HuH-7 (cell line): Measurements from ENCODE around the gene TSPEAR.
"Not testable (repeated sequence)": the region's sequence is repeated elsewhere in the genome, so short reads cannot be mapped to it uniquely, and the experiment has no call there.

Experiments used
- DNase-seq: peaks from one replicate; pipeline ENCODE4 v3.0.0; 2011; ENCODE audit warnings: low spot score

Gene TSPEAR

GRCh38 chr21:44684077-44684476 is 27.3 kb downstream of the TSPEAR start:
- DNase-seq, result no peak

- DNase-seq, result no peak
Measured at GRCh38 chr21:44682580-44683151, 28.7 kb downstream of the TSPEAR start.

- no peak for DNase-seq
Measured at GRCh38 chr21:44681861-44682579, 29.4 kb downstream of the TSPEAR start, which contains the start of gene KRTAP12-1. KRTAP12-1 (minus strand) TSS chr21:44682163; CDS start chr21:44682123, 40 bp downstream.

DNA sequence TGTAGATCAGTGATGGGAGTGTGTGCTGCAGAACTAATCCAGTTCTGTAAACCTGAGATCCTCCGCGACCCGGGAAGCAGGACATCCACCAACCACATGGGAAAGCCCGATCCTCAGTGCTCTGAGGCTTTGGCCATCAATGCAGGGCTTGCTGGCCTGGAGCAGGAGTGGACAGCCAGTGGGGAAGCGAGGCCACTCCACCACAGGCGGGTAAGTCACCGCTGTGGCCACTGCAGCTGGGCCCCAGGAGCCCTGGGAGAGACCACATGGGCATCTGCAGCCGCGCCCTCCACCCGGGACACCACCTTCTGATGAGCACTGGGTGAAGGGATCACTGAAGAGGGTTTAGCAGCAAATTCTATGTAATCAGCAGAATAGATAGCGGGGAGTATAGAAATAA is 30.2 kb downstream of the TSPEAR start:
- DNase-seq, result no peak

DNA sequence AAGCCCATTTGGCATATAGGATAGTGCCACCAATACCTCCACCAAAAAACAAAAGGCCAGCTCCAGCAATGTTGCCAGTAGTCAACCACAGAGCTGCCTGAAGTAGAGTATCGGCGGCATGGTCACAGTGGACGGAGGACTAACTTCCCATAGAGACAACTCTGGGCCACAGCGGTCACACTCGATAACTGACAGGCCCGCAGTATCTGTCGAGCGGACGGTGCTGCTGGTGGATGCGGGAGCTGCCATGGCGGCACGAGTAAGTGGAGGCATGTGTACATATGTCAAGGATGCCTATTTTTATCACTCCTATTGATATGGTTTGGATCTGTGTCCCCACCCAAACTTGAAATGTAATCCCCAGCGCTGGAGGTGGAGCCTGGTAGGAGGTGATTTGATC is 33.5 kb downstream of the TSPEAR start:
- no peak for DNase-seq

GRCh38 chr21:44671911-44672310 is 39.5 kb downstream of the TSPEAR start:
- no peak for DNase-seq

- no peak for DNase-seq
Measured at GRCh38 chr21:44670642-44671432, 40.5 kb downstream of the TSPEAR start.

- DNase-seq, result no peak
Measured at GRCh38 chr21:44667612-44668011, 43.8 kb downstream of the TSPEAR start.

- DNase-seq, result no peak
Measured at GRCh38 chr21:44666401-44667320, 44.7 kb downstream of the TSPEAR start, which contains the start of gene KRTAP12-2. KRTAP12-2 (minus strand) TSS chr21:44666927; CDS start chr21:44666886, 41 bp downstream.

- no peak for DNase-seq
Measured at GRCh38 chr21:44664691-44665090, 46.7 kb downstream of the TSPEAR start.

DNA sequence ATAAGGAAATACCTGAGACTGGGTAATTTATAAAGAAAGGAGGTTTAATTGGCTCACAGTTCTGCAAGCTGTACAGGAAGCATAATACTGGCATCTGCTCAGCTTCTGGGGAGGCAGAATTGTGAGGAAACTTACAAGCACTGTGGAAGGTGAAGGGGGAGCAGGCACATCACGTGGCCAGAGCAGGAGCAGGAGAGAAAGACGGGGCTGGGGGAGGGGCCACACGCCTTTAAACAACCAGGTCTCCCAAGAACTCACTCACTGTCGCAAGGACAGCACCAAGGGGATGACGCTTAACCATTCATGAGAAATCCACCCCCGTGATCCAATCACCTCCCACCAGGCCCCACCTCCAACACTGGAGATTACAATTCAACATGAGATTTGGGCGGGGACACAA is 49.8 kb downstream of the TSPEAR start:
- DNase-seq, result not testable (repeated sequence)

- no peak for DNase-seq
Measured at GRCh38 chr21:44658913-44659595, 52.3 kb downstream of the TSPEAR start.

DNA sequence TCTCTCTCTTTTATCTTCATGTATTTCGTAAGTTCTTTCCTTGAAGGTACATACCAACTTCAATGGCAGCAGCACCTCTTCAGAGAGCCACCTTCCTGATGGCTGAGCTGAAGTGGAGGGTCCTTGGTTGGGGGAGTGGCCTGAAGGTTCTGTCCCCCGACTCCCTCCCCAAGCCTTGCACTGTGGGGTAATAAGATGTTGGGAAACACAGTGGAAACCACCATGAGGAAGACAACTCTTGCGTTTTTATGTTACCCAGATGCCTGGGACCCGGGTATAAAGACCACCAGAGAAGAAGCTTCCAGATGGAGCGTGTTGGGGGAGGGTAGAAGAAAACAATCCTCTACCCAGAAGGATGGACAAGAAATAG is 52.8 kb downstream of the TSPEAR start:
- DNase-seq, result no peak

DNA sequence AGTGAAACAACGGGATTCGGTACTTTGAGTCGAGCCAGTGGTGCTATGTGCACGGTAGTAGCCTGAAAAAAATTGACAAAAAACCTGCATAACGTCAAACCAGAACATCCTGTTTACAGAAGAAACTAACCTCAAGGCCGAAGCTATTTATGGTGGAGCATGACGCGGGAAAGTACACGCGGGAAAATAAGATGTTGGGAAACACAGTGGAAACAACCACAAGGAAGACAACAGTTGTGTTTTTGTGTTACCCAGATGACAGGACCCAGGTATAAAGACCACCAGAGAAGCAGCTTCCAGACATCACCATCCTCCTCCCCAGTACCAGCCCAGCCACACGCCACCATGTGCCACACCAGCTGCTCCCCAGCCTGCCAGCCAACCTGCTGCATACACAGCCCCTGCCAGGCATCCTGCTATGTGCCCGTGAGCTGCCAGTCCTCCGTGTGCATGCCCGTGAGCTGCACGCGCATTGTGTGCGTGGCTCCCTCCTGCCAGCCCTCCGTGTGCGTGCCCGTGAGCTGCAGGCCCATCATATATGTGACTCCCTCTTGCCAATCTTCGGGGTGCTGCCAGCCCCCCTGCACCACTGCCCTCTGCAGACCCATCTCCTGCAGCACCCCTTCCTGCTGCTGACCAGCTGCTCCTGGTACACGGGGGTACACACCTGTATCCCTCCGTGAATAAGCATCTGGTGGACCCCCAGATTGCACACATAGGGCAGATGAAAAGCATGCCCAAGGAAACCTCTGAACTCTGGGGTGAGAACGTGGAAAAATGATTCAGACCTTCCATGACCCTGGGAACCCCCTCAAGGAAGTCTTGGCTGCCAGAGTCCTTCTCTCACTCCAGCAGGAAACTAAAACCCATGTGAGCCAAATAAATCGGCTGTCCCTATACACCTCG is 53.5 kb downstream of the TSPEAR start, which contains the start of gene KRTAP12-3:
Gene KRTAP12-3 (plus strand): TSS at position 298 of the 906 bp plus-strand sequence. CDS start 48 bp downstream, at position 346.
- no peak for DNase-seq

- DNase-seq, result no peak
Measured at GRCh38 chr21:44656868-44657267, 54.5 kb downstream of the TSPEAR start.

GRCh38 chr21:44654576-44655175 is 56.7 kb downstream of the TSPEAR start, which contains the start of gene KRTAP12-4:
KRTAP12-4 (minus strand) TSS chr21:44654659; CDS start chr21:44654614, 45 bp downstream.
- no peak for DNase-seq

GRCh38 chr21:44653656-44654575 is 57.5 kb downstream of the TSPEAR start:
- DNase-seq, result no peak

- DNase-seq, result no peak
Measured at GRCh38 chr21:44653123-44653522, 58.2 kb downstream of the TSPEAR start.
